Measurements from ENCODE around the gene MBNL2.

The MBNL2 gene

GRCh38 chr13:97356592-97356991 lies 134.5 kb downstream of the MBNL2 start:
- TF ChIP-seq CTCF (conservative IDR thresholded peaks at IDR 0.05; ENCODE audit: low read depth, low read length): no peak
- DNase-seq (ENCODE audit: low read depth): no peak
- H3K4me3 ChIP-seq (ENCODE audit: low read depth, low read length): no peak overlapping the region

- TF ChIP-seq CTCF (conservative IDR thresholded peaks at IDR 0.05; ENCODE audit: low read depth, low read length): peak; percentile 93
- H3K4me3 ChIP-seq (ENCODE audit: low read depth, low read length): no peak overlapping the region
- peak; percentile 90 for DNase-seq (ENCODE audit: low read depth)
Measured at GRCh38 chr13:97359181-97360057, 137.3 kb downstream of the MBNL2 start.

GRCh38 chr13:97360610-97361009 lies 138.5 kb downstream of the MBNL2 start:
- DNase-seq (ENCODE audit: low read depth): no peak
- no peak for TF ChIP-seq CTCF (conservative IDR thresholded peaks at IDR 0.05; ENCODE audit: low read depth, low read length)
- H3K4me3 ChIP-seq (ENCODE audit: low read depth, low read length): no peak overlapping the region

GRCh38 chr13:97364031-97364430 lies 141.9 kb downstream of the MBNL2 start:
- no peak for DNase-seq (ENCODE audit: low read depth)
- no peak for TF ChIP-seq CTCF (conservative IDR thresholded peaks at IDR 0.05; ENCODE audit: low read depth, low read length)
- no peak overlapping the region for H3K4me3 ChIP-seq (ENCODE audit: low read depth, low read length)

- H3K4me3 ChIP-seq (ENCODE audit: low read depth, low read length): no peak overlapping the region
- no peak for TF ChIP-seq CTCF (conservative IDR thresholded peaks at IDR 0.05; ENCODE audit: low read depth, low read length)
- DNase-seq (ENCODE audit: low read depth): no peak
Measured at GRCh38 chr13:97364827-97365226, 142.7 kb downstream of the MBNL2 start.

GRCh38 chr13:97366172-97366688 lies 144.1 kb downstream of the MBNL2 start:
- no peak overlapping the region for H3K4me3 ChIP-seq (ENCODE audit: low read depth, low read length)
- no peak for DNase-seq (ENCODE audit: low read depth)
- peak; percentile 22 for TF ChIP-seq CTCF (conservative IDR thresholded peaks at IDR 0.05; ENCODE audit: low read depth, low read length)
